ENCODE results near the gene PTHLH. TPM values are rescaled to one million over a fixed set of nuclear protein-coding genes. Genes with fewer than 3 reads are reported as not detected.

Gene PTHLH
- polyA plus RNA-seq (2011; rRNA removed) (1.5 and 1.9 TPM in 2 replicates), polyA minus RNA-seq (2011; rRNA and poly(A)+ RNA removed) (0.55 and 1.3 TPM in 2 replicates)

- no peak within 1 kb of the TSS for H3K27ac ChIP-seq (ENCODE audit: low read depth, low read length)
- CTCF ChIA-PET: interaction anchor here (0.8 kb wide), 1 partner anchor 32 kb away, joined by 3 read pairs; no protein-coding TSS in a partner anchor
- DNase-seq (ENCODE audit: low read depth, low spot score): no peak
- H3K27me3 ChIP-seq (ENCODE audit: control insufficient read depth, insufficient read depth, low read length): no peaks in the 10 kb centered on the region
- TF ChIP-seq CTCF (IDR thresholded peaks at IDR 0.05; ENCODE audit: low read depth, low read length): no peak
- no peaks in the 10 kb centered on the region for H3K9me3 ChIP-seq (ENCODE audit: control insufficient read depth, insufficient read depth, low read length)
- H3K4me3 ChIP-seq (ENCODE audit: low read depth, low read length): no peak within 1 kb of the TSS
- POLR2A ChIA-PET: no interaction called here
These were observed at the start of gene PTHLH for GRCh38 chr12:27972721-27973120. Gene PTHLH (minus strand): TSS chr12:27972733. CDS start chr12:27969494, 3,239 bp downstream.

- Histone ChIP-seq H3K27ac (ENCODE audit: low read depth, low read length) (no peak overlapping the region), H3K4me3 (ENCODE audit: low read depth, low read length) (no peak overlapping the region), H3K9me3 (ENCODE audit: control insufficient read depth, insufficient read depth, low read length) (no peaks in the 10 kb centered on the region), H3K27me3 (ENCODE audit: control insufficient read depth, insufficient read depth, low read length) (no peaks in the 10 kb centered on the region)
- TF ChIP-seq CTCF (IDR thresholded peaks at IDR 0.05; ENCODE audit: low read depth, low read length): no peak
- ChIA-PET POLR2A (no interaction called here), CTCF (no interaction called here)
- no peak for DNase-seq (ENCODE audit: low read depth, low spot score)
These were observed 49.2 kb upstream of the PTHLH start for GRCh38 chr12:28021704-28022103.

- H3K27ac ChIP-seq (ENCODE audit: low read depth, low read length): no peak overlapping the region
- H3K27me3 ChIP-seq (ENCODE audit: control insufficient read depth, insufficient read depth, low read length): no peaks in the 10 kb centered on the region
- H3K9me3 ChIP-seq (ENCODE audit: control insufficient read depth, insufficient read depth, low read length): no peaks in the 10 kb centered on the region
- no peak for TF ChIP-seq CTCF (IDR thresholded peaks at IDR 0.05; ENCODE audit: low read depth, low read length)
- DNase-seq (ENCODE audit: low read depth, low spot score): no peak
- ChIA-PET CTCF (no interaction called here), POLR2A (no interaction called here)
- H3K4me3 ChIP-seq (ENCODE audit: low read depth, low read length): no peak overlapping the region
These were observed 45.3 kb upstream of the PTHLH start for GRCh38 chr12:28017873-28018255.

GRCh38 chr12:28017126-28017872 is 44.8 kb upstream of the PTHLH start:
- no peaks in the 10 kb centered on the region for H3K9me3 ChIP-seq (ENCODE audit: control insufficient read depth, insufficient read depth, low read length)
- H3K4me3 ChIP-seq (ENCODE audit: low read depth, low read length): no peak overlapping the region
- H3K27me3 ChIP-seq (ENCODE audit: control insufficient read depth, insufficient read depth, low read length): no peaks in the 10 kb centered on the region
- POLR2A ChIA-PET: no interaction called here
- CTCF ChIA-PET: no interaction called here
- TF ChIP-seq CTCF (IDR thresholded peaks at IDR 0.05; ENCODE audit: low read depth, low read length): no peak
- no peak overlapping the region for H3K27ac ChIP-seq (ENCODE audit: low read depth, low read length)
- no peak for DNase-seq (ENCODE audit: low read depth, low spot score)

GRCh38 chr12:28015165-28015564 is 42.6 kb upstream of the PTHLH start:
- no peak for DNase-seq (ENCODE audit: low read depth, low spot score)
- H3K27ac ChIP-seq (ENCODE audit: low read depth, low read length): no peak overlapping the region
- CTCF ChIA-PET: no interaction called here
- H3K4me3 ChIP-seq (ENCODE audit: low read depth, low read length): no peak overlapping the region
- POLR2A ChIA-PET: no interaction called here
- no peak for TF ChIP-seq CTCF (IDR thresholded peaks at IDR 0.05; ENCODE audit: low read depth, low read length)
- H3K27me3 ChIP-seq (ENCODE audit: control insufficient read depth, insufficient read depth, low read length): no peaks in the 10 kb centered on the region
- H3K9me3 ChIP-seq (ENCODE audit: control insufficient read depth, insufficient read depth, low read length): no peaks in the 10 kb centered on the region
